ENCODE data around the gene NCR3LG1.

The NCR3LG1 gene

GRCh38 chr11:17376493-17376892 lies 24.9 kb downstream of the NCR3LG1 start:
- Histone ChIP-seq H3K27ac (no peak overlapping the region), H3K27me3 (ENCODE audit: insufficient read depth, low read depth, severe bottlenecking) (no peaks in the 10 kb centered on the region), H3K36me3 (peaks cover 33% of the 10 kb centered on the region), H3K4me3 (ENCODE audit: low read depth, low read length) (no peak overlapping the region), H3K9me3 (ENCODE audit: severe bottlenecking) (peaks cover 17% of the 10 kb centered on the region)
- TF ChIP-seq CTCF (IDR thresholded peaks at IDR 0.05; ENCODE audit: low read depth, low read length), result no peak
- DNase-seq, result no peak

- DNase-seq, result no peak
- H3K27ac ChIP-seq, result no peak overlapping the region
- H3K27me3 ChIP-seq (ENCODE audit: insufficient read depth, low read depth, severe bottlenecking), result no peaks in the 10 kb centered on the region
- peaks cover 3% of the 10 kb centered on the region for H3K9me3 ChIP-seq (ENCODE audit: severe bottlenecking)
- no peak overlapping the region for H3K4me3 ChIP-seq (ENCODE audit: low read depth, low read length)
- no peak for TF ChIP-seq CTCF (IDR thresholded peaks at IDR 0.05; ENCODE audit: low read depth, low read length)
- H3K36me3 ChIP-seq, result peaks cover 15% of the 10 kb centered on the region; the same call in 1 of the 2 replicates
Measured at GRCh38 chr11:17378655-17379054, 27.1 kb downstream of the NCR3LG1 start.

GRCh38 chr11:17379383-17380180 lies 28.0 kb downstream of the NCR3LG1 start:
- no peaks in the 10 kb centered on the region for H3K27me3 ChIP-seq (ENCODE audit: insufficient read depth, low read depth, severe bottlenecking)
- H3K9me3 ChIP-seq (ENCODE audit: severe bottlenecking), result peaks cover 3% of the 10 kb centered on the region
- no peak overlapping the region for H3K27ac ChIP-seq
- TF ChIP-seq CTCF (IDR thresholded peaks at IDR 0.05; ENCODE audit: low read depth, low read length), result no peak
- no peak overlapping the region for H3K4me3 ChIP-seq (ENCODE audit: low read depth, low read length)
- peaks cover 17% of the 10 kb centered on the region; the same call in 1 of the 2 replicates for H3K36me3 ChIP-seq
- no peak for DNase-seq

- Histone ChIP-seq H3K36me3 (peaks cover 17% of the 10 kb centered on the region; the same call in 1 of the 2 replicates), H3K9me3 (ENCODE audit: severe bottlenecking) (peaks cover 3% of the 10 kb centered on the region), H3K4me3 (ENCODE audit: low read depth, low read length) (no peak overlapping the region), H3K27ac (no peak overlapping the region), H3K27me3 (ENCODE audit: insufficient read depth, low read depth, severe bottlenecking) (no peaks in the 10 kb centered on the region)
- no peak for TF ChIP-seq CTCF (IDR thresholded peaks at IDR 0.05; ENCODE audit: low read depth, low read length)
- DNase-seq, result no peak
Measured at GRCh38 chr11:17381156-17381555, 29.6 kb downstream of the NCR3LG1 start.

- DNase-seq, result no peak
Measured at GRCh38 chr11:17382046-17382728, 30.6 kb downstream of the NCR3LG1 start.

More at GRCh38 chr11:17382046-17382728, 30.6 kb downstream of the NCR3LG1 start:
- H3K4me3 ChIP-seq (ENCODE audit: low read depth, low read length), result no peak overlapping the region
- peaks cover 3% of the 10 kb centered on the region for H3K9me3 ChIP-seq (ENCODE audit: severe bottlenecking)
- no peak overlapping the region for H3K27ac ChIP-seq
- no peaks in the 10 kb centered on the region for H3K27me3 ChIP-seq (ENCODE audit: insufficient read depth, low read depth, severe bottlenecking)
- H3K36me3 ChIP-seq, result peaks cover 19% of the 10 kb centered on the region
- no peak for TF ChIP-seq CTCF (IDR thresholded peaks at IDR 0.05; ENCODE audit: low read depth, low read length)

All from WERI-Rb-1 (cell line).